ENCODE measurements around the gene NSUN7.
"Not testable (repeated sequence)": the region's sequence is repeated elsewhere in the genome, so short reads cannot be mapped to it uniquely, and the experiment has no call there.

Gene NSUN7

GRCh38 chr4:40737879-40738278 is 11.9 kb upstream of the NSUN7 start:
- no peak for DNase-seq

- DNase-seq, result no peak
Observed at GRCh38 chr4:40739347-40739746, 10.4 kb upstream of the NSUN7 start.

- no peak for DNase-seq
Observed at GRCh38 chr4:40744218-40744617, 5.5 kb upstream of the NSUN7 start.

- no peak for DNase-seq
Observed at GRCh38 chr4:40745285-40745984, 4.3 kb upstream of the NSUN7 start.

- DNase-seq, result no peak
Observed at GRCh38 chr4:40747207-40747835, 2.4 kb upstream of the NSUN7 start.

- DNase-seq, result no peak
Observed at GRCh38 chr4:40750461-40751258, 905 bp downstream of the NSUN7 start.

GRCh38 chr4:40755616-40756015 is 5.9 kb downstream of the NSUN7 start:
- DNase-seq, result no peak

- DNase-seq, result no peak
Observed at GRCh38 chr4:40763228-40763716, 13.5 kb downstream of the NSUN7 start.

GRCh38 chr4:40769266-40769665 is 19.5 kb downstream of the NSUN7 start:
- no peak for DNase-seq

GRCh38 chr4:40778090-40778489 is 28.3 kb downstream of the NSUN7 start:
- no peak for DNase-seq

- no peak for DNase-seq
Observed at GRCh38 chr4:40782876-40783275, 33.1 kb downstream of the NSUN7 start.

GRCh38 chr4:40785727-40786126 is 36.0 kb downstream of the NSUN7 start:
- DNase-seq, result no peak

GRCh38 chr4:40788331-40788730 is 38.6 kb downstream of the NSUN7 start:
- DNase-seq, result no peak

GRCh38 chr4:40789031-40789430 is 39.3 kb downstream of the NSUN7 start:
- no peak for DNase-seq

- no peak for DNase-seq
Observed at GRCh38 chr4:40789771-40790170, 40.0 kb downstream of the NSUN7 start.

GRCh38 chr4:40800064-40800463 is 50.3 kb downstream of the NSUN7 start:
- no peak for DNase-seq

- DNase-seq, result no peak
Observed at GRCh38 chr4:40804598-40804997, 54.8 kb downstream of the NSUN7 start.

- DNase-seq, result no peak
Observed at GRCh38 chr4:40808926-40809457, 59.2 kb downstream of the NSUN7 start.

- DNase-seq, result no peak
Observed at GRCh38 chr4:40811956-40812355, 62.2 kb downstream of the NSUN7 start.

- no peak for DNase-seq
Observed at GRCh38 chr4:40812386-40812785, 62.6 kb downstream of the NSUN7 start.

- no peak for DNase-seq
Observed at GRCh38 chr4:40812856-40813255, 63.1 kb downstream of the NSUN7 start.

GRCh38 chr4:40817157-40817556 is 67.4 kb downstream of the NSUN7 start:
- DNase-seq, result not testable (repeated sequence)

GRCh38 chr4:40820101-40820500 is 70.3 kb downstream of the NSUN7 start:
- no peak for DNase-seq
